ENCODE results near the gene SIAH2.

DNA sequence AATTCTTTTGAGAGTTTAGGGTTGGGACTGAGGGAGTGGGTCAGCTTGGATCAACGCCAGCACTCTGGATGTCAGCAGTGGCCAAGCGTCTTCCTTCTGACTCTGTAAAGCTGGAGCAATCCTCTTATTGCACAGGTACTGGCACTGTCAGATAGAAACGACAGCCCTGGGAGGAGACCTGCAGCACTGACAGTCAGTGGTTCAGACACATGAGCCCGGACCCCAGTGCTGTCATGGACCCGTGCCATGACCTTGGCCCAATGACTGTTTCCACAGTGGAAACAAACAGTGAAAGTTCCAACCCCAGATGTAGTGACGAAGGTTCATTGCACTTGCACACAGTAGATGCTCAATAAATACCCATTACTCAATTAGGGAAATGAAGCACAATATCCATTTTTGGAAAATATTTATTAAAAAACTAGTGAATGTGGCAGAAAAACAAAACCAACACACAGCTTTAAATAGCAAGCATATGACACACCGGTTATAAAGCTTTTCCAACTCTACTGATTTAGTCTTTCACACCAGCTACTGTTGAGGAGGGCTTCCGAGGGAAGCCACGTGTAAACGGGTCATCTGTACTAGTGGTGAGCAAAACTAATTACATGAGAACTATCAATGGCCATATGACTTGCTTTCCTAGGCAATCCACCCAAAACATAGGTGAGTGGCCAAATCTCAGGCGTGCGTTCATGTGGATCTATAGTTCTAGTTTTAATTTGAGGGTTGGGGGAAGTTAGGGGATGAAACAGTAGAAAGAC lies 22.1 kb downstream of the SIAH2 start:
- TF ChIP-seq, protein P1, sequence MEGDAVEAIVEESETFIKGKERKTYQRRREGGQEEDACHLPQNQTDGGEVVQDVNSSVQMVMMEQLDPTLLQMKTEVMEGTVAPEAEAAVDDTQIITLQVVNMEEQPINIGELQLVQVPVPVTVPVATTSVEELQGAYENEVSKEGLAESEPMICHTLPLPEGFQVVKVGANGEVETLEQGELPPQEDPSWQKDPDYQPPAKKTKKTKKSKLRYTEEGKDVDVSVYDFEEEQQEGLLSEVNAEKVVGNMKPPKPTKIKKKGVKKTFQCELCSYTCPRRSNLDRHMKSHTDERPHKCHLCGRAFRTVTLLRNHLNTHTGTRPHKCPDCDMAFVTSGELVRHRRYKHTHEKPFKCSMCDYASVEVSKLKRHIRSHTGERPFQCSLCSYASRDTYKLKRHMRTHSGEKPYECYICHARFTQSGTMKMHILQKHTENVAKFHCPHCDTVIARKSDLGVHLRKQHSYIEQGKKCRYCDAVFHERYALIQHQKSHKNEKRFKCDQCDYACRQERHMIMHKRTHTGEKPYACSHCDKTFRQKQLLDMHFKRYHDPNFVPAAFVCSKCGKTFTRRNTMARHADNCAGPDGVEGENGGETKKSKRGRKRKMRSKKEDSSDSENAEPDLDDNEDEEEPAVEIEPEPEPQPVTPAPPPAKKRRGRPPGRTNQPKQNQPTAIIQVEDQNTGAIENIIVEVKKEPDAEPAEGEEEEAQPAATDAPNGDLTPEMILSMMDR (IDR thresholded peaks at IDR 0.05): no peak
- TF ChIP-seq EP300 (IDR thresholded peaks at IDR 0.05) (no peak), POLR2A (IDR thresholded peaks at IDR 0.05) (no peak), POLR2AphosphoS5 (IDR thresholded peaks at IDR 0.05) (no peak)
